ENCODE results near the gene JAG1.

Gene JAG1

DNA sequence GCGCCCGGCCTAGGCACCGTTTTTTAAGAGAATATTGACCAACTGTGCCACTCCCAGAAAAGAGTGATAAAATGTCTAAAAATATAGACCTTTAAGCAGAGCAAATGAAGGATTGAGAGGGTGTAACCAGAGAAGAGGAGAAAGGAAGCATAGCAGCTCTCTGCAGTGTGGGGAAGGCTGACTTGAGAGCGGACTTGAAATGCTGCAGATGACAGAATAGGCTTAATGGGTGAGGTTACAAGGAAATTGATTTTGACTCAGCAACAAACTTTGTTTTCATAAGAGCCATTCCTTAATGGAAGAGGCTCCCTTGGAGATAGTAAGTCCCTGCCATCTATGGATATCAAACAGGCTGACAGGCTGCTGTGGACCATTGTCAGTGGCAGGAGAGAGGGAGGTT, 7.7 kb upstream of the JAG1 start:
- TF ChIP-seq, protein P1, sequence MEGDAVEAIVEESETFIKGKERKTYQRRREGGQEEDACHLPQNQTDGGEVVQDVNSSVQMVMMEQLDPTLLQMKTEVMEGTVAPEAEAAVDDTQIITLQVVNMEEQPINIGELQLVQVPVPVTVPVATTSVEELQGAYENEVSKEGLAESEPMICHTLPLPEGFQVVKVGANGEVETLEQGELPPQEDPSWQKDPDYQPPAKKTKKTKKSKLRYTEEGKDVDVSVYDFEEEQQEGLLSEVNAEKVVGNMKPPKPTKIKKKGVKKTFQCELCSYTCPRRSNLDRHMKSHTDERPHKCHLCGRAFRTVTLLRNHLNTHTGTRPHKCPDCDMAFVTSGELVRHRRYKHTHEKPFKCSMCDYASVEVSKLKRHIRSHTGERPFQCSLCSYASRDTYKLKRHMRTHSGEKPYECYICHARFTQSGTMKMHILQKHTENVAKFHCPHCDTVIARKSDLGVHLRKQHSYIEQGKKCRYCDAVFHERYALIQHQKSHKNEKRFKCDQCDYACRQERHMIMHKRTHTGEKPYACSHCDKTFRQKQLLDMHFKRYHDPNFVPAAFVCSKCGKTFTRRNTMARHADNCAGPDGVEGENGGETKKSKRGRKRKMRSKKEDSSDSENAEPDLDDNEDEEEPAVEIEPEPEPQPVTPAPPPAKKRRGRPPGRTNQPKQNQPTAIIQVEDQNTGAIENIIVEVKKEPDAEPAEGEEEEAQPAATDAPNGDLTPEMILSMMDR (IDR thresholded peaks at IDR 0.05; ENCODE audit: low read depth, low read length) = no peak
- H3K4me3 ChIP-seq (ENCODE audit: low read depth, low read length) = no peak overlapping the region

DNA sequence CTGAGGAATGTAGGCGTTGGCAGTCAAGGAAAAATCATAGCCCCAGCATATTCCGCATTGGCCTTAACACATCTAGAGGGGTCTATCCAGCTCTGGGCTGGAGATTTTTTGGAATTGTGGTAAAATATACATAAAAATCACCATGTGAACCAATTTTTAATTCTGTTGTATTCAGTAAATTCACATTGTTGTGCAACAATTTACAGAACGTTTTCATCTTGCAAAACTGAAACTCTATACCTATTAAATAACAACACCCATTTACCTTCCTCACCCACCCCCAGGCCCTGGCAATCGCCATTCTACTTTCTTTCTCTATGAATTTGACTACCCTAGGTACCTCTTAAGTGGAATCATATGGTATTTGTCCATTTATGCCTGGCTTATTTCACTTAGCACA, 6.8 kb upstream of the JAG1 start:
- no peak overlapping the region for H3K4me3 ChIP-seq (ENCODE audit: low read depth, low read length)

DNA sequence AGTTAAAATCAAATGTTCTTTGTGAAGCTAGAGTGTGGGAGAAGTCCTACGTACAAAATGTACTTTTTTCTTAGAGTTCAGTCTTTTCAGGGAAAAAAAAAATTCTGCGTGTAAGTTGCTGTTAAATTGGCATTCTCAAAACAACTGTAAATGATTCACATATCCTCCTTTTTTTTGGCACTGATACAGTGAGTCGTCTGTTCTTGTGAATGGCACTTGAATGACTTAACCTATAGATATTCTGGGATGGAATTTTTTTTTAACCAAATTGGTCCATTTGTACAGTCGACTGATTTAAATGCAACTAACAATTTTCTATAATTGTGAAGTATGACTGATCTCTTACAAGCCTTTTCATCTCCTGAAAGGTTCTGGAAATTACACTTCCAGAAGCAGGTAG, 5.5 kb upstream of the JAG1 start:
- TF ChIP-seq, protein P1 (IDR thresholded peaks at IDR 0.05; ENCODE audit: low read depth, low read length) = no peak
- H3K4me3 ChIP-seq (ENCODE audit: low read depth, low read length) = no peak overlapping the region

More for the DNA sequence above, 6.8 kb upstream of the JAG1 start:
- TF ChIP-seq, protein P1 (IDR thresholded peaks at IDR 0.05; ENCODE audit: low read depth, low read length) = no peak

DNA sequence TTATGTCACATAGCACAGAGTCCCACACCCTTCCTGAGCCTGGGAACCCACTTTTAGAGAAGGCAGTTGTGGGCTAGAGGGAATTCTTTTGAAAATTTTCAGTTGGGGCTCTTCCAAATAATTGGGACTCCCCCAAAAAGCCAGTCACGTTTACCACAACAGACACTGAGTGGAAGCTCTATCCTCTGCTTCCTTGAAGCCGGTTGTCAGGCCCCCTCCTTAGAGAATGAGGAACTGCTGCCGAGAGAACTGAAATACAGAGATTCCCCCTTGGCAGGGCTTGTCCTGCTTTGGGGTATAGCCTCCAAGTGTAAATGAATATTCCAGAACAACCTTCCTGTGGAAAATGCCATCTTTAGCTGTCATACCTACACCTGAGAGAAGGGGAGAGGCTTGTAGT, 2.7 kb upstream of the JAG1 start:
- TF ChIP-seq, protein P1 (IDR thresholded peaks at IDR 0.05; ENCODE audit: low read depth, low read length) = no peak
- no peak overlapping the region for H3K4me3 ChIP-seq (ENCODE audit: low read depth, low read length)

DNA sequence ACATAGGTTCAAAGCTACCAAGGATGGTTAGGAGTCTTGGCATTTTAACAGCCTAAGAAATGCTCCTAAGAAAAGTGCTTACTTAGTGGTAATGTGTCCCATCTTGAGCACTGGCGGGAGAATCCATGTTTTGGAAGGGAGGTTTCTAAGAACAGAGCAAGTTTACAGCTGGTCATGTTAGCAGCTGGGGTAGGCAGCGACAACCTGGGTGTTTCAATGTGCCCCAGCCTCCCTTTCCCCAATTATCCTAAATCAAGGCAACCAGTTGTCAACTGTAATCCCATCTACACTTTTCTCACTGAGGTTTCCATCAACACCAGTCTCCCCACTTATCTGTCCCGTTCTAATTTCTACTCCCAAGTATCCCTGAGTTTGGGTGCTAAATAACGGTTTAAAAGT, 1.6 kb upstream of the JAG1 start:
- peak overlapping the region; percentile 84 for H3K4me3 ChIP-seq (ENCODE audit: low read depth, low read length)
- TF ChIP-seq, protein P1 (IDR thresholded peaks at IDR 0.05; ENCODE audit: low read depth, low read length) = no peak

DNA sequence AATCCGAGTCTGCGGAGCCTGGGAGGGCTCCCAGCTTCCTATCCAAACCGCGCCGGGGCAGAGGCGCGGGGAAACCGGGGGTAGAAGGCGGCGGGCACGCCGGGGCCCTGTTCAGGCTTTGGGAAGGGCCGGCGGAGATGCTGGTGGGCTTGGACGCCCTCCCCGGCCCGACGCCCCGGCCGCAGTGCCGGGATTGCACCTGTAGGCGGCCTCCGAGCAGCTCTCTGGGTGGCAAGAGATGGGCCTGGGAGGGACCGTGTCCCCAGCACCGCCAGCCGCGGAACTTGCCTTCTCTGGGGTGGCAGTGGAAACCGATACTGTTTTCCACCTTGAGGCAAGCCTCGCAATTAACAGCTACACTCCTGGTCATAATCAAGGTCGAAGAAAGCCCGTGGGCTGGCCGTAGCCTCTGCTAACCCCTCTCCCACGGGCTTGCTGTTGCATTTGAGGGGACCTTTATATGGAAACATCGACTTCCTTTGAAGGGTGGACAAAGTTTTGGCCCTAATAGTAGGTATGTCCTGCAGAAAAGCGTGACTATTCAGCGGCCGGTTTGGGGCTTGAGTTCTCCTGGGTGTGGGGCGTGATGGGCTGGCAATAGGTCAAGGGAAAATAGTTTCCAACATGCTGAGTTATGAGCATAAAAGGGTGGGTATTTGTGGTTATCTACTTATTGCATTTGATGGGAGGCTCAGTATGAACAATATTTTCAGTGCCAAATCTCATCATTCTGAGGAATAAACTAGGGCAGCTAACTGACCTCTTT, 1.1 kb upstream of the JAG1 start:
- H3K4me3 ChIP-seq (ENCODE audit: low read depth, low read length) = peak overlapping the region; percentile 84
- TF ChIP-seq, protein P1 (IDR thresholded peaks at IDR 0.05; ENCODE audit: low read depth, low read length) = peak; percentile 63

DNA sequence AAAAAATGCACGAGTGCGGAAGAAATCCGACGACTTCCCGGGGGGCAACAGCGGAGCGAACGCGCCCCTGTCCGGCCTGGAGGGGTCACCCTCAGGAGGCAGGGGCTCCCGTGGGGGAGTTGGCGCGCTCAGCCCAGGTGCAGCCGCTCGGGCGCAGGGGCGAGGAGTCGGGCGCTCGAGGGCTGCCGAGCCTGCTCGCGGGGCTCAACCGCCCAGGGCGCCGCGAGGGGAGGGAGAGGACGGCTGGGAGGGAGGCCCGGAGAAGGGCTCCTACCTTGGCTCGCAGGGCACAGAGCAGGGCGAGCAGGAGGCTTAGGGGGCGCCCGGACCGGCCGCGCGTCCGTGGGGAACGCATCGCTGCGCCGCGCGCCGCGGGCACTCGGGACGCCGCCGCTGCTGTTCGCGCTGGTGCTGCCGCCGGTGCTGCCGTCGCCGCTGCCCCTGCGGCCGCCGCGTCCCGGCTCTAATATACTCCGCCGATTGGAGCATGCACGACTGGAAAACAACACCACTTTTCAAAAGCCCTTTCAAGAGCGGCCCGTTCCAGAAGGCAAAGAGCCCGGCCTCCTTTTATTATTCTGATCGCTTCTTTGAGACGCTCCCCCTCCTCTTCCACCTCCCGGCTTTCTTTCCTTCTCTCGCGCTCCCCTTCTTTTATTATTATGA, 490 bp downstream of the JAG1 start:
- TF ChIP-seq, protein P1 (IDR thresholded peaks at IDR 0.05; ENCODE audit: low read depth, low read length) = no peak
- peak overlapping the region; percentile 84 for H3K4me3 ChIP-seq (ENCODE audit: low read depth, low read length)
